MM.1S (cell line): ENCODE results near the gene GPR3.

Experiments
- DNase-seq: peaks from one replicate; pipeline ENCODE4 v3.0.0-alpha.2; 2015
- H2AFZ ChIP-seq: fragments of 300-600 bp; sonication (generic); 2 replicates; pipeline ENCODE4 v1.6.0; 2016; ENCODE audit warnings: antibody characterized with exemption, low read length
- H3F3A ChIP-seq: fragments of 300-600 bp; sonication (generic); 2 replicates; pipeline ENCODE4 v1.6.1; 2016; ENCODE audit warnings: mild to moderate bottlenecking, antibody characterized with exemption, low read length, moderate library complexity, mixed read lengths; ENCODE audit not compliant: insufficient read depth
- H3K27ac ChIP-seq: fragments of 300-600 bp; sonication (generic); 2 replicates; pipeline ENCODE4 v1.5.1; 2016; ENCODE audit warnings: mild to moderate bottlenecking, low read length
- H3K27me3 ChIP-seq: fragments of 300-600 bp; sonication (generic); replicated peaks from 2 replicates; pipeline ENCODE4 v1.6.0; 2016; ENCODE audit warnings: low read length; ENCODE audit not compliant: insufficient read depth
- H3K36me3 ChIP-seq: fragments of 300-600 bp; sonication (generic); replicated peaks from 2 replicates; pipeline ENCODE4 v1.6.1; 2016; ENCODE audit warnings: mild to moderate bottlenecking, low read length, mixed read lengths; ENCODE audit not compliant: insufficient read depth
- H3K4me1 ChIP-seq: fragments of 300-600 bp; sonication (generic); 2 replicates; pipeline ENCODE4 v1.6.1; 2016; ENCODE audit warnings: low read length, mixed read lengths
- H3K4me2 ChIP-seq: fragments of 300-600 bp; sonication (generic); 2 replicates; pipeline ENCODE4 v1.6.0; 2016; ENCODE audit warnings: low read depth, low read length
- H3K4me3 ChIP-seq: fragments of 300-600 bp; sonication (generic); 2 replicates; pipeline ENCODE4 v1.5.1; 2016; ENCODE audit warnings: low read length, mixed read lengths
- H3K79me2 ChIP-seq: fragments of 300-600 bp; sonication (generic); 2 replicates; pipeline ENCODE4 v1.6.1; 2016; ENCODE audit warnings: mixed run types, low read length, mixed read lengths
- H3K9ac ChIP-seq: fragments of 300-600 bp; sonication (generic); 2 replicates; pipeline ENCODE4 v1.6.1; 2016; ENCODE audit warnings: low read length, mixed read lengths
- H3K9me2 ChIP-seq: fragments of 300-600 bp; sonication (generic); replicated peaks from 2 replicates; pipeline ENCODE4 v1.6.1; 2016; ENCODE audit warnings: mild to moderate bottlenecking, low read length, mixed read lengths; ENCODE audit not compliant: insufficient read depth
- H3K9me3 ChIP-seq: fragments of 300-600 bp; sonication (generic); replicated peaks from 2 replicates; pipeline ENCODE4 v1.6.1; 2016; ENCODE audit warnings: mild to moderate bottlenecking, low read length, mixed read lengths; ENCODE audit not compliant: insufficient read depth
- H4K20me1 ChIP-seq: fragments of 300-600 bp; sonication (generic); 2 replicates; pipeline ENCODE4 v1.6.1; 2016; ENCODE audit warnings: mild to moderate bottlenecking, low read length, moderate library complexity, mixed read lengths; ENCODE audit not compliant: insufficient read depth
- EZH2 ChIP-seq: fragments of 300-600 bp; sonication (generic); optimal IDR thresholded peaks from 2 replicates; pipeline ENCODE3; 2017; ENCODE audit warnings: low read depth, mild to moderate bottlenecking, antibody characterized with exemption, low read length, mixed read lengths
- EZH2phosphoT487 ChIP-seq: fragments of 300-600 bp; sonication (generic); IDR thresholded peaks from 2 replicates; pipeline ENCODE4 v1.6.1; 2018; ENCODE audit warnings: antibody characterized with exemption, low read length
- TF ChIP-seq, protein P1 (sequence below): fragments of 300-600 bp; sonication (generic); IDR thresholded peaks from 2 replicates; pipeline ENCODE4 v1.5.1; 2016; ENCODE audit warnings: antibody characterized with exemption, low read length, mixed read lengths

Gene GPR3

DNA sequence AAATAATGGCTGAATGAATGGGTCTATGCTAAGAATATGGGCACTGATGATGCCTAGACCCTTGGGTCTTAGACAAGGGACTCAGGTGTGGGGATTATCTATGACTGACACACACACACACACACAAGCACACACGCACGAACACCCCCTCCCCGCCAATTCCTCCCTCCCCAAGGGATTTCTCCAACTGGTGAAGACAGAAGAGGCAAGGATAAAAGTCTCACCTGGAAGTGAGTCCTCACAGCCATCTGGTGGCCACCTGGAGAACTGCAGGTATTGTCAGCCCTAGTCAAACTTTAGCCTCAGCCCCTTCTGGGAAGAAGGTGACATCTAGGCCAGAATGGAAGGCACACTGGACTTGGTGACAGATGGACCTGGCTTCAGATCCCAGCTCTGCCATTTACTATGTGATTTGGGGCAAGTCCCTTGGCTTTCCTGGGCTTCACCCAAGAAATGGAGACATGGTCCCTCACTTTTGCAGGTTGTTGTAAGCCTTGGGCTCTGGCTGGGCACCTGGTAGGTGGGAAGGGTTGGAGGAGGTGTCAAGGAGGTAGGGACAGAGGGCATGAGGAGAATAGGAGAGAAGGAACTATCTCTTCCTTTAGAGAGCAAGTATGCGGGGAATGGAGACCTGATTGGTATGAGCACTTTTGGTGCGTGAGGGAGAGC, 4.0 kb upstream of the GPR3 start:
- no peak for TF ChIP-seq EZH2
- TF ChIP-seq, protein P1, sequence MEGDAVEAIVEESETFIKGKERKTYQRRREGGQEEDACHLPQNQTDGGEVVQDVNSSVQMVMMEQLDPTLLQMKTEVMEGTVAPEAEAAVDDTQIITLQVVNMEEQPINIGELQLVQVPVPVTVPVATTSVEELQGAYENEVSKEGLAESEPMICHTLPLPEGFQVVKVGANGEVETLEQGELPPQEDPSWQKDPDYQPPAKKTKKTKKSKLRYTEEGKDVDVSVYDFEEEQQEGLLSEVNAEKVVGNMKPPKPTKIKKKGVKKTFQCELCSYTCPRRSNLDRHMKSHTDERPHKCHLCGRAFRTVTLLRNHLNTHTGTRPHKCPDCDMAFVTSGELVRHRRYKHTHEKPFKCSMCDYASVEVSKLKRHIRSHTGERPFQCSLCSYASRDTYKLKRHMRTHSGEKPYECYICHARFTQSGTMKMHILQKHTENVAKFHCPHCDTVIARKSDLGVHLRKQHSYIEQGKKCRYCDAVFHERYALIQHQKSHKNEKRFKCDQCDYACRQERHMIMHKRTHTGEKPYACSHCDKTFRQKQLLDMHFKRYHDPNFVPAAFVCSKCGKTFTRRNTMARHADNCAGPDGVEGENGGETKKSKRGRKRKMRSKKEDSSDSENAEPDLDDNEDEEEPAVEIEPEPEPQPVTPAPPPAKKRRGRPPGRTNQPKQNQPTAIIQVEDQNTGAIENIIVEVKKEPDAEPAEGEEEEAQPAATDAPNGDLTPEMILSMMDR, result peak; percentile 90
- TF ChIP-seq EZH2phosphoT487, result no peak

DNA sequence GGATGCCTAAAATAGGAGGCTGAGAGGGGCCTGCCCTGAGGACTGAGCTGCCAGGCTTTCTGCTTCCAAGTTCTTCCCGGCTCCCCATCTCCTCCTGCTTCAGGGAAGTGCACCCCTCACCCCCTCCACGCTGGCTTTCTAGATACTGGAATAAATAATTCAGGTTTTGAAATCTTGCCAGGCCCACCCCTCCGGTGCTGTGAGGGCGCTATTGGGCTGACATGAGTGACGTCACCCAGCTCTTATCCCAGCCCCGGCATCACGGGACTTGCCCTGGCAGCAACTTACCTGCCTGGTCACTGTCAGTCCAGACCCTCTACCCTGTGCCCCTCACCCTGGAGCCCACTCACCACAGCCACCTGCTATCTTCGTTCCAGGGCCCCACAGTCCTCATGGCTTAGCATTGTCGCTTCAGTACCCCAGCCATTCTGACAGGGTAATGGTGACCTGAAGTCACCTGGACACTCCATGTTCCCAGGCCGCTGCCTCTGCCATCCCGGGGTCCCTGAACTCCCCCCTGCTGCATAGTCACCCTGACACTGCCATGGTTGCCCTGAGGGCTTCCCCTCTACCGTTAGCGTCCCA, 819 bp upstream of the GPR3 start:
- Histone ChIP-seq H2AFZ (peak overlapping the region; percentile 33), H3K4me1 (peaks cover 7% of the 10 kb centered on the region), H3K36me3 (no peaks in the 10 kb centered on the region), H3K4me2 (peak overlapping the region; percentile 90), H3F3A (no peaks in the 10 kb centered on the region), H3K9me3 (no peaks in the 10 kb centered on the region), H3K9ac (peak overlapping the region; percentile 23; the same call in 1 of the 2 replicates), H3K4me3 (peak overlapping the region; percentile 70), H3K9me2 (no peaks in the 10 kb centered on the region), H3K79me2 (no peaks in the 10 kb centered on the region), H3K27ac (no peak overlapping the region), H3K27me3 (peaks cover 21% of the 10 kb centered on the region; the same call in 1 of the 2 replicates), H4K20me1 (no peaks in the 10 kb centered on the region)
- TF ChIP-seq, protein P1, result no peak
- TF ChIP-seq EZH2 (no peak), EZH2phosphoT487 (no peak)
- DNase-seq, result no peak

More for the DNA sequence above, 4.0 kb upstream of the GPR3 start:
- Histone ChIP-seq H3K27ac (no peak overlapping the region), H3K36me3 (no peaks in the 10 kb centered on the region), H3K9ac (no peak overlapping the region), H3K4me3 (no peak overlapping the region), H3K4me1 (peaks cover 7% of the 10 kb centered on the region), H3F3A (no peaks in the 10 kb centered on the region), H3K9me3 (no peaks in the 10 kb centered on the region), H3K27me3 (peaks cover 21% of the 10 kb centered on the region; the same call in 1 of the 2 replicates), H3K79me2 (no peaks in the 10 kb centered on the region), H2AFZ (no peak overlapping the region), H4K20me1 (no peaks in the 10 kb centered on the region), H3K9me2 (no peaks in the 10 kb centered on the region), H3K4me2 (no peak overlapping the region)
- DNase-seq, result peak; percentile 66

DNA sequence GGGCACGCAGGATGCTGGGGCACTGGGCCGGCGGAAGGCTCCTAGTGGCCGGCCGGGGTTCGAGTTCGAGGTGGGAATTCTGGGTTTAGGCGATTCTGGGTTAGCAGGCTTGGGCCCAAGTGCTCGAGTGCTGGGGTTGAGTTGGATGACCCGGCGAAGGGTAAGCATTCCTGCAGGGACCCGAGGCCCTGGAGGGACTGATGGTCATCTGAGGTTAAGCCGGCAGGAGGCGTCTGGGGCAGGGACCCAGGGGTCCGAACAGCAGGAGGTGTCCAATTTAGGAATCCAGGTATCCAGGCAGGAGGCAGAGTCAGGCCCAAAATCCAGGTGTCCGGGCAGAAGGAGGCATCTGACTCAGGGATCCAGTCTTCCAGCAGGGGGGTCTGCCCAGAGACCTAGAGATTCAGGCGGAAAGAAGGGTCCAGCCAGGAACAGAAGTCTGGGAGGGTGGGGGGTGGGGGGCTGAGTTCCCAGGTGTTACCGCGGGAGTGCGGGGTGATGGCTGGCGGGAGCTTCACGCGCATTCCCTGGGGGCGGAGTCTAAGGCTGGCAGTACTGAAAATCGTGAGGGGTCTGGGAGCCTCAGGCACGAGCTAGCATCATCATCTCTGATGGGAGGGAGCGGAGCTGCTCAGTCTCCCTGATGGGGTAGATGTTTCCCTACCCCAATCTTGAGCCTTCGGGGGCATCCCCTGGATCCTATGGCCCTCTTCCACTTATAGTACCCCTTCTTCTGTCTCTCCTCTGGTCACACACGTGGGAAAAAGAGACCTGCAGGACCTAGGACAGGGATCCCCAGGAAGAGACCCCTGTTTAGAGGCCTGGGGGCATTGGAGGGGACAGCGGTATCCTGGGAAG, 585 bp downstream of the GPR3 start:
- TF ChIP-seq EZH2 (no peak), EZH2phosphoT487 (no peak)
- TF ChIP-seq, protein P1, result peak; percentile 35
- no peak for DNase-seq
- H3K27ac ChIP-seq, result no peak overlapping the region
- H3K9ac ChIP-seq, result peak overlapping the region; percentile 73
- peak overlapping the region; percentile 70 for H3K4me3 ChIP-seq
- H3K9me3 ChIP-seq, result no peaks in the 10 kb centered on the region
- peaks cover 7% of the 10 kb centered on the region for H3K4me1 ChIP-seq
- H3K79me2 ChIP-seq, result no peaks in the 10 kb centered on the region
- no peaks in the 10 kb centered on the region for H3F3A ChIP-seq
- H3K9me2 ChIP-seq, result no peaks in the 10 kb centered on the region
- H3K27me3 ChIP-seq, result peaks cover 21% of the 10 kb centered on the region; the same call in 1 of the 2 replicates
- no peaks in the 10 kb centered on the region for H3K36me3 ChIP-seq
- peak overlapping the region; percentile 76 for H2AFZ ChIP-seq
- H3K4me2 ChIP-seq, result peak overlapping the region; percentile 90
- H4K20me1 ChIP-seq, result no peaks in the 10 kb centered on the region
